GM18498 (cell line): ENCODE results near the gene RFLNA.

ENCODE experiments used
- ATAC-seq: cut with Tn5 transposase; IDR thresholded peaks from one replicate; pipeline ENCODE4 v1.9.1; 2021; ENCODE audit warnings: mild to moderate bottlenecking, moderate library complexity; ENCODE audit not compliant: unreplicated experiment

The RFLNA gene, protein sequence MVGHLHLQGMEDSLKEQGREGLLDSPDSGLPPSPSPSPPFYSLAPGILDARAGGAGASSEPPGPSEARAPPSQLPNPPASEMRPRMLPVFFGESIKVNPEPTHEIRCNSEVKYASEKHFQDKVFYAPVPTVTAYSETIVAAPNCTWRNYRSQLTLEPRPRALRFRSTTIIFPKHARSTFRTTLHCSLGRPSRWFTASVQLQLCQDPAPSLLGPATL

DNA sequence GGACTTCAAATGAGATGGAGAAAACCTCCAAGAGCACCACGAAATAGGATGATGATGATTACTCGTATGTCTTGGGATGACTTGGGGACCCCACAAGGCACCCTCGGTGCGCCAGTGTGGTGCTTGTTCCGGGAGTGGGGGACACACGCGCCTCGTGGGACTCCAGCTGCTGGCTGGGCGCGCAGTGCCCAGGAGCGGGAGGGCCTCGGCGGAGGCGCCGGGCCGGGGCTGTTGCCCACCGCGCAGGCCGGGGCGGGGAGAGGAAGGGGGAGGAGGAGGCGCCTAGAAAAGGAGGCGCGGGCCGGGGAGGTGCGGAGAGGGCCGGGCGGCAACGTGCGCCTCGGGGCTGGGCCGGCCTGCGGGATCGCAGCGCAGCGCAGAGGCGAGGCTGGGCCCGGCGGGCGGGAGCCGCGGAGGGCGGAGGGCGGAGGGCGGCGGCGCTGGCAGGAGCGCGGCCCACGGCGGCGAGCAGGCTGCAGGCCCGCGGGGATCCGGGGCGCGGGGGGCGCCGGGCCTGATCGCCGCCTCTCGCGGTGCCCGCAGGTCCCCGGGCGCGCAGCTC is at the start of gene RFLNA:
TSS of gene RFLNA (plus strand) at position 314 of the 562 bp plus-strand sequence. CDS start 337 bp downstream, outside the sequence.
- ATAC-seq = no peak

DNA sequence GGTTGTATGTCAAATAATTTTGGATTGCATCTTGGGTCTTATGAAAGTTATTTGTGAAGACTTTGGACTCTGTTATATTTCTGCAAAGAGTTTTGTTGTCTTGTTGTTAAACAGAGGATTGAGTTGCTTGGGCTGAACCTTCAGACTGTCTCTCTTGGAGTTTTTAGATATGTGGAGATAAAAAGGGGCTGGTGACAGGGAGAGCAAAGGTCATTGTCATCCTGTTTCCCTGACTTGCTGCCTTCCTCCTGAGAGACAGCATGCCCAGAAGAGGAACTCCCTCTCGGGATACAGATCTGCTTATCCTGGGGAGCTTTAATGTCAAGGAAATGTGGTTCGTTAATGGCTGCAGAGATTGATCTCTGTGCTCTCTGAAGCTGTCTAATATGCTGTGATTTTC is 47.6 kb upstream of the RFLNA start:
- ATAC-seq = no peak

DNA sequence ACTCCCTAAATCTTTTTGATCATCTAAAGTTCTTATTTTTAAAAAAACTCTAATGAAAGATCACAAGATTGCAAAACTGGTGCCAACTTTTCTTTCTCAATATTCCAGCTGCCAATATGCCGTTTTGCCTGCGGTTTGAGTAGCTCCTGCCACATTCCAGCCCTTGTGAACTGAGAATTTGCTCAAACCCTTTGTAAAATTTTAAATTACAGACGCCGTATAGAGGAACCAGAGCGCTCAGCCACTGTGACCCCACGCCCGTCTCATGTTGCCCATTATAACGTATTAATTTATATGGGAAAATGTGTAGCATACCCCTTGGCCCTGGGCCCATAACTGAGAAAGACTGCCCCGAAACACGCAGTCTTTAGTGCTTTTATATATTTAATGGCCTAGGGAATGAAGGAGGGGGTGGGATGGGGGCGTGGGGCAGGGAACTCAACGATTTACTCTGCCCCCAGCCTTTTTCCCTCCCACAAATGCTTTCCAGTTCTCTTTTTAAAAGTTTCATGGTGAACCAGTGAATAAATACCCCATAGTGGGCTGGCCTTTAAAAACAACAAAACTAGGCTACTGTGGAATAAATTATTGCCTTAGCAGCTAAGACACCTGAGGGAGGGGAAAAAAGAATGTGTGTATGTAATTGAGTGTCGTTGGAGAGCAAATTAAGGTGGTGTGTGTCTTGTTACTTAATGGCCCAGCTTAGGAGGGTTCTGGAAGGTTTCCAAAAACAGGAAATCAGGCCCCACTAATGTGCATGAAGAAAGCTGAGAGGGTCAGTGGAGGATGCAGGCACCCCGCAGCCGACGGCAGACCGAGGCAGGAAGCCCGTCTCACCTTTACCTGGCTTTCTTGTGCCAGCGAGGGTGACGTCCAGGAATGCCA is 45.7 kb upstream of the RFLNA start:
- no peak for ATAC-seq

DNA sequence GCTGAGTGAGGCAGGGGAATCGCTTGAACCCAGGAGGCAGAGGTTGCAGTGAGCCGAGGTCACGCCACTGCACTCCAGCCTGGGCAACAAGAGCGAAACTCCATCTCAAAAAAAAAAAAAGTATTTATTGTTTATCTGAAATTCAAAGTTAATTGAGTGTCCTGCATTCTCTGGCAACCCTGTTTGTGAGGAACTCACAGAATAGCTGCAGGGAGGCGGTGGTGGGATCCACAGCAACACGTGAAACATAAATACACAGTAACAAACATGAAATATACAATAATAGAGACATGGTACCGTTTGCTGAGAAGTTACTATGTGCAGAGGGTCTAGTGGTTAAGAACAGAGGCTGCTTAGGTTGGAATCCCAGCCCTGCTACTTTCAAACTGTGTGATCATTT is 43.7 kb upstream of the RFLNA start:
- ATAC-seq = no peak

DNA sequence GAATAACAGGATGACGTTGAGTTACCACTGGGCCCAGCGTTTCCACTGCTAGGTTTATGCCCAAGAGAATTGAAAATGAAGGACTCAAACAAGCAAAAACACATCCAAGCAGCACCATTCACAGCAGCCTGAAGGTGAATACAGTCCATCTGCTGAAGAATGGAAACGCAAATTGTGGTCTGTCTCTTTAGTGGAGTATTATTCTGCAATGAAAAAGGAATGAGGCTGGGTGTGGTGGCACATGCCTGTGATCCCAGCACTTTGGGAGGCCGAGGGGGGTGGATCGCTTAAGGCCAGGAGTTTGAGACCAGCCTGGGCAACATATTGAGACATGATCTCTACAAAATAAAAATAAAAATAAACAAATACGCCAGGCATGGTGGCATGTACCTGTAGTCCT is 41.9 kb upstream of the RFLNA start:
- ATAC-seq = no peak

DNA sequence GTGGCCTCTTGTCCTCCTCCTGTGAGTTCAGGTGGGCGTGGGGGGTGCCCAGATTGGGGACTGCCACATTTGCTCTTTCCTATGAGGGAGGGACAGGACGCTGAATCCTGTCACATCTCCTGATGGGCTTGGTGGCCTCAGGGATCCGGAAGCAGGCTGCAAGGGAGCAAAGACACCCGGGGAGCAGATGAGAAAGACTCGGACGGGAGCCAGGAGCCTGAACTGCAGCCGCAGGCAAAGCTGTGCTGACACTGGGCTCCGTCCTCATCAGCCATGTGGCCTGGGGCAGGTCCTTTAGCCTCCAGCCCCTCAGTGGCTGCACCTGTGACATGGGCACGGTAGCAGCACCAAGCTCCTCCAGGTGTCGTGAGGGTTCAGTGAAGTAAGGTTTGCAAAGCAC is 40.8 kb upstream of the RFLNA start:
- ATAC-seq = no peak

DNA sequence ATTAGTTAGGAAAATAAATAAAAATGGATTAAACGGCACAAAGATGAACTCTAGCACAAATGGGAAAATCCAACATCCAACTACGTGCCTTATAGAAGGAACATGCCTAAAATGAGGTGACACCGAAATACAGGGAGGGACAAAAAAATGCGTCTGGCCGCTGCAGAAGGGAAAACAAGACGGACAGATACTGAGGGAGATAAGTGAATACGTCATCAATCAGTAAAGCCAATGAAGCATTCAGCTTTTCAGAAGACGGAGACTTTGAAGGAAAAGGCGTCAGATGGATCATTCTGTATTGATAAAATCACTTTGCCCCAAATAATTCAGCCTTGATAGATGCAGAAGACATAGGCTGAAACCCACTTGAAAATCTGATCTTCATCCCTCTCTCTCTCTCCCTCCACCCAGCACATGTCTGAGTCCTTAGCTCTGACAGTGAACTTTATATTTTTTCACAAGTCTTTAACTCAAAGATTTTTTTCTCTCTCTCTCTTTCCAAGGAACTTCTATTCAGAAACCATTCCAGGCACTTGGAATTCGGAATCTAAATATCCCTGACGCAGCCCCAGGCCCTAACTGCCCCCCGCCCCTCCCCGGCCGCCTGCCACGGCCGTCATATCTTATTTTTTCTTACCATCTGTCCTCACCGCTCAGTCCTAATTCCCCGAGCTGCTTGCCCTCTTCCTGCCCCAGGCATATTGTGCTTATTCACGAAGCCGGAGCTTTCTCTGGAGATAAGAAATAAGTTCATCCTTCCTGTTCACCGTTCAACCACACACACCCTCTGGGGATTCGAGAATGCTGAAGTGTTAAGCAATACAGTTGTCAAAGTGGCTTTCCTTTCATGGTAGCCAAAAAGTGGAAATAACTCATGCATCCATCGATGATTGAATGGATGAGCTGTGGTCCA is 35.5 kb upstream of the RFLNA start:
- ATAC-seq = no peak

DNA sequence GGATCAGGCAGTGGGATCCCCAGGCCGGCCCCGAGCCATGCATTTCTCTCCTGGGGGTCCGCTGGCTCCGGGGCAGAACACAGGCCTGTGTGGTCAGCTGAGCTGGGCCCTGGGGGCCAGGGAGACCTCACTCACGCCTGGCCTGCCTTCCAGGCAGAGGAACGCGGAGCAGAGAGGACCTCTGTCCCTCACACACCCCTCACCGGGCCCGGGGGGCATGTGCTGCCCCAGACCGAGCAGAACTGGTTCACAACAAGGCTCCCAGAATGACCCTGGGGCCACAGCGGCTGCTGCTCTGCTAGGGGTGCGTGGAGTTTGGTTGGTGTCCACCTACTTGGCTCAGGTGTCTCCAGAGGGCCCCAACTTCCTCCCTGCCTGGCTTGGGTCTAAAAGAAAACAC is 33.0 kb upstream of the RFLNA start:
- no peak for ATAC-seq

DNA sequence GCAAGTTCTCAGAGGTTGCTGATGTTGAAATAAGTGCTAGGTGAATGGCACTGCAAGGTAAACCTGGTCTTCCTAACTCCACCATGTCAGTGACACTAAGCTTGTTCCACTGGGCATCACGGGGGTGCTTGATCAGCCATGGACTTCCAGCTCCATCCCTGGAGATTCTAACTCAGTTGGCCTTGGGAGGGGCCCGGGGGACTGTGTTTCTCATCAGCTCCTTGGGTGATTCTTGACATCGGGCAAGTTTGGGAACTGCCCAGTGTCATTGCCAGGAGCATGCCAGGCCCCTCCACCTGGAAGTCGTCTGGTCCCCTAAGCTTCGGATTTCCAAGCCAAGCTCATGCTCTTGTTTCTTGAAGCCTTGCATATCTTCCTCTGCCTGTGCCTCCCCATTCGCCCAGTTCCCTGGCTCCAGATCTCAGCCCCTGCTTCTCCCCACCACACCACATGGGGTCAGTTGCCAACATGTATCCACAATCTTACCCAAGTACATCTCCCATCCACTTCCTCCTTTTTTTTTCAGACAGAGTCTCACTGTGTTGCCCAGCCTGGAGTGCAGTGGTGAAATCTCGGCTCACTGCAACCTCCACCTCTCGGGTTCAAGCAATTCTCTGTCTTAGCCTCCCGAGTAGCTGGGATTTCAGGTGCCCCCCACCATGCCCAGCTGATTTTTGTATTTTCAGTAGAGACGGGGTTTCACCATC is 30.7 kb upstream of the RFLNA start:
- ATAC-seq = no peak

DNA sequence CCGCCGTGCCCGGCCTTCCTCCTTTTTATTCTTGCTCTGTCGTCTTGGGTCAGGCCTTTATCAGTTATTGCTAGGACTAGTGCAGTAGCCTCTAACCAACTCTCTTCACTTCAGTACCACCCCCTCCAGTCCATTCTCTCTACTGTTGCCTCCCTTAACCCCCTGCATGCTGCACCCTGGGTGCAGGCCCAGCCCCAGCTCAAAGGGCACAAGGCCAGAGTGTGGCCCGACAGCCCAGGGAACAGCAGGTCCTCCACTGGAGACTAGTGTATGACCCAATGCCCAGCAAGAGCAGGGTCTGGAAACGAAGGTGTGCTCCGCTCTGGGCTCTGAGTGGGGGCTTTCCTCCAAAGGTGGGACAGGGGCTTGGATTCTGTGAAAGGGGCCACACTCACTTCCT is 30.0 kb upstream of the RFLNA start:
- ATAC-seq = no peak

DNA sequence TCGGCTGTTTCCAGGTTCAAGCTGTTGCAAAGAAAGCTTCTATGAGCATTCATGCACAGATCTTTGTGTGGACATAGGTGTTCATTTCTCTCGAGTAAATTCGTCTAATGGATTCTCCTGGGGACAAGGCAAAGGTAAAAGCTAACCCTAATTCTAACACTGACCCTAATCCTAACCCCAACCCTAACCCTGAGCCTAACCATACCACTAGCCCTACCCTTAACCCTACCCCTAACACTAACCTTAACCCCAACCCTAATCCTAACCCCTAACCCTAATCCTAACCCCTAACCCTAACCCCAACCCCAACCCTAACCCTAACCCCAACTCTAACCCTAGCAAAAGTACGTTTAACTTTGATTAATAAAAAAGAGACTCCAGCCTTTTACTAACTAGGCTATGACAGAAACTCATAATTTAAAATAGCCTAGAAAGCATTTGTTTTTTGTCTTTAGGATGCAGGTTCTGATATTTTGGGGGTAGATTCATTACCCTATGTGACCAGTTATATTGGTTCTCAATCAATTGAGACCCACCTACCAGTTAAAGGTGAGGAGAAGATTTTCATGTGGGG is 27.6 kb upstream of the RFLNA start:
- ATAC-seq = no peak

DNA sequence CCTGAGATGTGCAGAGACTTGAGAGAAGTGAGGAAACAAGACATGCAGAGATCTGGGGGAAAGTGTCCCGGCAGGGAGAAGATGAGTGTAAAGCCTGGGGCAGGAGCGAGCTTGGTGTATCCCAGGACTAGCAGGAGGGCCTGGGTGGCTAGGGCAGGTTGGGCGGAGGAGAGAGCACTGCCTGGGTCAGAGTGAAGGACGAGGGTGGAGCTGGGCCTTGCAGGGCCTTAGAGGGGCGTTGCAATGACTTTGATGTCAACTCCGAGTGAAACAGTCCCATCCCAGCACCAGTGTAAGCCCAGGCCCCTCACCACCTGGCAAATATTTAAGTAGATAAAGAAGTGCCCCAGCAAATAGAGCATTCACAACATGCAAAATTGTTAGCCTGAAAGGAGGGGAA is 24.2 kb upstream of the RFLNA start:
- ATAC-seq = no peak

DNA sequence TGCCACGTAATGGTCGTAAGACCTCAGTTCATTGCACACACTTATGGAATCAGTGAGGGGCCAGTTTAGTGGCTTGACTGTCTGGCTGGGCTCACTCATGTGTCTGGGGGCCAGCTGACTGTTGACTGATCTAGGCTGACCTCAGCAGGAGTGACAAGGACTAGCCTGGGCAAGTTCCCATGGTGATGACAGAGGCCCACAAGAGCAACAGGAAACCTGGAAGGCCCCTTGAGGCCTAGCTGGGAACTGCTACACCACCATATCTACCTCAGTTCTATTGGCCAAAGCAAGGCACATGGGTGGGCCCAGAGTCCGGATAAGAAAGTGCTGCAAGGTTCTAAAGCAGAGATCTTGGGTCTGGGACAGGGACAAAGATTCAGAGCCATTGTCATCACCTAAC is 21.3 kb upstream of the RFLNA start:
- ATAC-seq = peak; percentile 76

DNA sequence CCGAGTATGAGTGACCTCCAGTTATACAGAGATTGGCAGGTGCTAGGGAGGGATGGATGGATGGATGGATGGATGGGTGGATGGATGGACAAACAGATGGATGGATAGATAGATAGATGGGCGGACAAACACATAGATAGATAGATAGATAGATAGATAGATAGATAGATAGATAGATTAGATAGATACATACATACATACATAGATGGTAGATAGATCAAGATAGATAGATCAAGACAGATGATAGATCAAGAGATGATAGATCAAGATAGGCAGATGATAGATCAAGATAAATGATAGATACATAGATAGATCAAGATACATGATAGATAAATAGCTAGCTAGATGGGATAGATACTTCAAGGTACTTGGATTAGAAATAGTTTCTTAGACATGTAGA is 18.6 kb upstream of the RFLNA start:
- no peak for ATAC-seq

DNA sequence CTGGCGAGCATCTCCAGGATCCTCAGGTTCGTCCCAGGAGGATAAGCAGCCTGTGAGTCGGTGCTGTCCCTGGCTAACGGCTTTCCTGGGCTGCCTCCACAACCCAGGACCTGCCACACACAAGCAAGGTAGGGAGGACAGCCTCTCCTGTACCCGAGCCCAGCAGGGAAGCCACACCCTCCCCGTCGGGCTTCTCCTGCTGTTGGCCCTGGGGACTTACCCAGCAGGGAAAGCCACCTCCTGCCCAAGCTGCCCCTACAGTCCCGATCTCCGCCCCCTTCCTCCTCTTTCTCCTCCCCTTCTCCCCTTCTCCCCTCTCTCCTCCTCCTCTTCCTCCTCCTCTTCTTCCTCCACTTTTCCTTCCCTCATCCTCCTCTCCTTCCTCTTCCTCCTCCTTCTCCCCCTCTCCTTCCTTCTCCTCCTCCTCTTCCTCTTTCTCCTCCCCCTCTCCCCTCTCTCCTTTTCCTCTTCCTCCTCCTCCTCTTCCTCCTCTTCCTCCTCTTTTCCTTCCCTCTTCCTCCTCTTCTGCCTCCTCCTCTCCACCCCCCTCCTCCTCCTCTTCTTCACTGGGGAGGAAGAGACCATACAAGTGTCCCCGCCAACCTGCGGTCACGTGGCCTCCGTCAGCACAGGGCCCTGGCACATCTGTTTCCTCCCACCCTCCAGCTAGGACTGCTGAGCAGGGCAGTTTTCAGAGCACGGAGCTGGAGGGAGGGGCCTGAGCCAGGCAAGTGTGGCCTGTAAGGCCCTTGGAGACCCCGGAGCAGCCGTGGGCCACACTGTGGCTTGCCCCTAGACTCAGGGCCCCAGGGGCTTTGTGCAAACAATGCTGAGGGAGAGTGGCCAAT is 17.3 kb upstream of the RFLNA start:
- no peak for ATAC-seq

DNA sequence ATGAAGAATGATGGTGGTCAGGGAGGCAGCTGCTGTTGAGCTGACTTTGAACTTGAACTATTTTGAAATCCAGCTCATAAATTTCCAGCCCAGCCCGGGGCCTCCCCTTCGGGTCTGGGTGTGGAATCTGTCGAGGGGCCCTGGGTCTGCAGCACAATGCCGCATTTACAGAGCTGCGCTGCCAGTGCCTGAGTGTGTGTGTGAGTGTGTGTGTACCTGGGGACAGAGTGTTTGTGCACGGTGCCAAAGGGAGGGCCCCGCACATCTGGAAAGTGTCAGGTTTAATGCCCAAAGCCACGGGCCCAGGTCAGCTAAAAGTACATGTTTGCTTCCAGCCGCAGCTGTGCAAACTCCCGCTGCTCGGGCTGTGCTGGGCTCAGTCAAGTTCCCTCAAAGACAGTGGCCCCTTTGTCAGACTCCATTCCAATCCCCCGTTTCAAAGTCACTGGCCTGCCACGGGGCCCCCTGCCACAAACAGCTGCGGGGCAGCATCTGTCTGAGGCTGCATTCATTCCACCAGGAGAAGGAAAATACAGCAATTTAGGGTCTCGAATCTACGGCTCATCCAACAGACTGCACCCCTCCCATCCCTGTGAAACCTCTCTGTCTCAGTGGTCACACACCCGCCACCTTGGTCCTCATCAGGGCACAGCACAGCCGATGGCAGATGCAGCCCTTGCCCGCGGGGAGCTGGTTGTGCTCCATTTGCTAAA is 16.3 kb upstream of the RFLNA start:
- ATAC-seq = no peak

DNA sequence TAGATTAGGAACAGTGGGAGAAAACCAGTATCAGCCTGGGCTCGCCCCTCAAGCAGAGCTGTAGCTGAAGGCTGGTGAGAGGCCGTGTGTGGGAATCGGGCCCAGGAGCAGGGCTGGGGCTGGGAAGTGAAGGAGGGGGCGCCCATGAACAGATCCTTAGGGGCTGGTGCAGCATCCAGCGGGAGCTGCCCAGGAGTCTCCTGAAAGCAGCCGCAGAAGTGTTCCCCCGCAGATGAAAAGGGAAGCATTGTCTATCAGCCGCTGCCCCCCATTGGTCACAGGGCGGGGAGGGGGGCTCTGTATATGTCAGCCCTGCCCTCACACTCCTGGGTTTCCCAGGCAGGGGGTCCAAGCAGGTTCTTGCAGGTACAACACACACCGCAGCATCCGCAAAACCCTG is 15.6 kb upstream of the RFLNA start:
- no peak for ATAC-seq

DNA sequence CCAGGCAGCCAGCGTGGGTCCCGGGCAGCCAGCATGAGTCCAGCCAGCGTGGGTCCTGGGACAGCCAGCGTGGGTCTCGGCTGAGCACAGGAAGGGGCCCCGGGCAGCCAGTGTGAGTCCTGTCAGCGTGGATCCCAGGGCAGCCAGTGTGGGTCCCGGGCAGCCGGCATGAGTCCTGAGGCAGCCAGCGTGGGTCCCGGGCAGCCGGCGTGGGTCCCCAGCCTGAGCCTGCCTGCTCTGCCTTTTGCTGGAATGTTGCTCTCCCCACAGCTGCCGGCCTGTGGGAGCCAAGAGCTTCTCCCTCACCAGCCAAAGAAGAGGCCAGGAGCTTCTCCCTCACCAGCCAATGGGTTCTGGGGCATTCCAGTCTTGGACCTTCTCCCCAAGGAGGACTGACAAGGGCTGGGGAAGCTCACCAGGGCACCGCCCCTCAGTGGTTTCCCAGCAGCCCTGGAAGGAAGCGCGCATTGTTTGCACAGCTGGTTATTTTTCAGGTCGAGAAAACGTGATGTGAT is 15.0 kb upstream of the RFLNA start:
- ATAC-seq = no peak
